ENCODE data around the gene OR2T1. TPM values are rescaled to one million over a fixed set of nuclear protein-coding genes. Genes with fewer than 3 reads are reported as not detected.
"Not testable (repeated sequence)": the region's sequence is repeated elsewhere in the genome, so short reads cannot be mapped to it uniquely, and the experiment has no call there.

Gene OR2T1
- polyA plus RNA-seq, 1 experiment: not detected

- no peak overlapping the region for H3K4me3 ChIP-seq (ENCODE audit: low read depth, low read length)
- no peaks in the 10 kb centered on the region for H3K36me3 ChIP-seq (ENCODE audit: control insufficient read depth, insufficient read depth, low read length)
- CTCF ChIA-PET: no interaction called here
- TF ChIP-seq CTCF (IDR thresholded peaks at IDR 0.05; ENCODE audit: insufficient read depth, low read depth, low read length): no peak
- POLR2A ChIA-PET: no interaction called here
- H3K27me3 ChIP-seq (ENCODE audit: control insufficient read depth, insufficient read depth, low read length): no peaks in the 10 kb centered on the region
- no peak for DNase-seq (ENCODE audit: low read depth)
These were observed 18.5 kb downstream of the OR2T1 start for GRCh38 chr1:248421384-248421783.

- POLR2A ChIA-PET; DNase-seq (ENCODE audit: low read depth); H3K36me3 ChIP-seq (ENCODE audit: control insufficient read depth, insufficient read depth, low read length); H3K27me3 ChIP-seq (ENCODE audit: control insufficient read depth, insufficient read depth, low read length); CTCF ChIA-PET; H3K4me3 ChIP-seq (ENCODE audit: low read depth, low read length): not testable (repeated sequence)
These were observed 24.8 kb downstream of the OR2T1 start for GRCh38 chr1:248427526-248428191.

- DNase-seq (ENCODE audit: low read depth); H3K4me3 ChIP-seq (ENCODE audit: low read depth, low read length); CTCF ChIA-PET; H3K36me3 ChIP-seq (ENCODE audit: control insufficient read depth, insufficient read depth, low read length); H3K27me3 ChIP-seq (ENCODE audit: control insufficient read depth, insufficient read depth, low read length); POLR2A ChIA-PET: not testable (repeated sequence)
These were observed 25.3 kb downstream of the OR2T1 start for GRCh38 chr1:248428192-248428533.

- POLR2A ChIA-PET; CTCF ChIA-PET; H3K4me3 ChIP-seq (ENCODE audit: low read depth, low read length); H3K27me3 ChIP-seq (ENCODE audit: control insufficient read depth, insufficient read depth, low read length); H3K36me3 ChIP-seq (ENCODE audit: control insufficient read depth, insufficient read depth, low read length); DNase-seq (ENCODE audit: low read depth): not testable (repeated sequence)
These were observed 28.8 kb downstream of the OR2T1 start for GRCh38 chr1:248431683-248432082.

- CTCF ChIA-PET; DNase-seq (ENCODE audit: low read depth); H3K36me3 ChIP-seq (ENCODE audit: control insufficient read depth, insufficient read depth, low read length); H3K4me3 ChIP-seq (ENCODE audit: low read depth, low read length); POLR2A ChIA-PET; H3K27me3 ChIP-seq (ENCODE audit: control insufficient read depth, insufficient read depth, low read length): not testable (repeated sequence)
These were observed 29.4 kb downstream of the OR2T1 start for GRCh38 chr1:248432201-248432600.

GRCh38 chr1:248433811-248434415 lies 31.1 kb downstream of the OR2T1 start:
- H3K27me3 ChIP-seq (ENCODE audit: control insufficient read depth, insufficient read depth, low read length); H3K4me3 ChIP-seq (ENCODE audit: low read depth, low read length); H3K36me3 ChIP-seq (ENCODE audit: control insufficient read depth, insufficient read depth, low read length); DNase-seq (ENCODE audit: low read depth); CTCF ChIA-PET; POLR2A ChIA-PET: not testable (repeated sequence)

GRCh38 chr1:248434913-248435312 lies 32.1 kb downstream of the OR2T1 start:
- H3K36me3 ChIP-seq (ENCODE audit: control insufficient read depth, insufficient read depth, low read length); H3K4me3 ChIP-seq (ENCODE audit: low read depth, low read length); CTCF ChIA-PET; POLR2A ChIA-PET; H3K27me3 ChIP-seq (ENCODE audit: control insufficient read depth, insufficient read depth, low read length); DNase-seq (ENCODE audit: low read depth): not testable (repeated sequence)

- H3K27me3 ChIP-seq (ENCODE audit: control insufficient read depth, insufficient read depth, low read length); POLR2A ChIA-PET; CTCF ChIA-PET; DNase-seq (ENCODE audit: low read depth); H3K4me3 ChIP-seq (ENCODE audit: low read depth, low read length); H3K36me3 ChIP-seq (ENCODE audit: control insufficient read depth, insufficient read depth, low read length): not testable (repeated sequence)
These were observed 33.5 kb downstream of the OR2T1 start for GRCh38 chr1:248436303-248436702.

- CTCF ChIA-PET; H3K4me3 ChIP-seq (ENCODE audit: low read depth, low read length); H3K36me3 ChIP-seq (ENCODE audit: control insufficient read depth, insufficient read depth, low read length); H3K27me3 ChIP-seq (ENCODE audit: control insufficient read depth, insufficient read depth, low read length); POLR2A ChIA-PET; DNase-seq (ENCODE audit: low read depth): not testable (repeated sequence)
These were observed 35.8 kb downstream of the OR2T1 start for GRCh38 chr1:248438668-248439067.

GRCh38 chr1:248439283-248439682 lies 36.4 kb downstream of the OR2T1 start:
- H3K27me3 ChIP-seq (ENCODE audit: control insufficient read depth, insufficient read depth, low read length); CTCF ChIA-PET; H3K4me3 ChIP-seq (ENCODE audit: low read depth, low read length); H3K36me3 ChIP-seq (ENCODE audit: control insufficient read depth, insufficient read depth, low read length); POLR2A ChIA-PET; DNase-seq (ENCODE audit: low read depth): not testable (repeated sequence)

GRCh38 chr1:248442500-248443277 lies 39.8 kb downstream of the OR2T1 start:
- H3K27me3 ChIP-seq (ENCODE audit: control insufficient read depth, insufficient read depth, low read length); CTCF ChIA-PET; H3K4me3 ChIP-seq (ENCODE audit: low read depth, low read length); POLR2A ChIA-PET; H3K36me3 ChIP-seq (ENCODE audit: control insufficient read depth, insufficient read depth, low read length); DNase-seq (ENCODE audit: low read depth): not testable (repeated sequence)

GRCh38 chr1:248444603-248445002 lies 41.8 kb downstream of the OR2T1 start:
- DNase-seq (ENCODE audit: low read depth); H3K36me3 ChIP-seq (ENCODE audit: control insufficient read depth, insufficient read depth, low read length); H3K4me3 ChIP-seq (ENCODE audit: low read depth, low read length); CTCF ChIA-PET; POLR2A ChIA-PET; H3K27me3 ChIP-seq (ENCODE audit: control insufficient read depth, insufficient read depth, low read length): not testable (repeated sequence)
